IMR-90 (cell line): ENCODE data around the gene ZNF212. TPM values are rescaled to one million over a fixed set of nuclear protein-coding genes. Genes with fewer than 3 reads are reported as not detected.

ENCODE experiments used
- ATAC-seq: fragments of 200-7000 bp; cut with Tn5 transposase; 2 replicates; pipeline ENCODE4 v1.9.1; 2020; ENCODE audit warnings: low read depth, mild to moderate bottlenecking, moderate library complexity
- BruUV-seq: library from RNA; stranded (reverse); fragments of 400-500 nt; replicated peaks from 2 replicates; lab custom pipeline; 2021; lab: Mats Ljungman, UMichigan
- CTCF ChIA-PET: fragments of 300-600 bp; formaldehyde crosslinking; extraction: SDS; loops from one replicate; lab custom pipeline; 2021; ENCODE audit warnings: antibody characterized with exemption; lab: Yijun Ruan, JAX
- POLR2A ChIA-PET: fragments of 300-600 bp; sonication (Branson Sonifier 250); formaldehyde crosslinking; loops from one replicate; lab custom pipeline; 2022; ENCODE audit warnings: antibody characterized with exemption; ENCODE audit not compliant: unreplicated experiment; lab: Charles Lee
- DNase-seq: peaks from one replicate; pipeline ENCODE4 v3.0.0; 2013
- H2AFZ ChIP-seq: replicated peaks from 2 replicates; pipeline ENCODE3; 2013; ENCODE audit warnings: low read length, mild to moderate bottlenecking; ENCODE audit not compliant: poor library complexity
- H2AK5ac ChIP-seq: 2 replicates; pipeline ENCODE4 v1.6.1; 2013; ENCODE audit warnings: low read depth, low read length, inconsistent platforms
- H2AK9ac ChIP-seq: replicated peaks from 2 replicates; pipeline ENCODE3; 2013; ENCODE audit warnings: mild to moderate bottlenecking, low read depth, low read length, moderate library complexity; ENCODE audit not compliant: poor library complexity
- H2BK120ac ChIP-seq: 2 replicates; pipeline ENCODE4 v1.6.1; 2013; ENCODE audit warnings: low read depth, low read length, inconsistent platforms
- H2BK15ac ChIP-seq: 3 replicates; pipeline ENCODE4 v1.6.1; 2013; ENCODE audit warnings: low read depth, low read length, inconsistent platforms
- H2BK20ac ChIP-seq: 2 replicates; pipeline ENCODE4 v1.6.1; 2013; ENCODE audit warnings: low read depth, mild to moderate bottlenecking, inconsistent platforms, low read length, moderate library complexity
- H2BK5ac ChIP-seq: 2 replicates; pipeline ENCODE4 v1.6.1; 2013; ENCODE audit warnings: mild to moderate bottlenecking, low read depth, low read length, inconsistent platforms; ENCODE audit not compliant: poor library complexity, severe bottlenecking
- H3K14ac ChIP-seq: replicated peaks from 2 replicates; pipeline ENCODE4 v1.6.1; 2013; ENCODE audit warnings: low read depth, low read length, inconsistent platforms
- H3K18ac ChIP-seq: 2 replicates; pipeline ENCODE4 v1.6.1; 2013; ENCODE audit warnings: low read depth, low read length, control low read depth
- H3K23ac ChIP-seq: 2 replicates; pipeline ENCODE4 v1.6.1; 2013; ENCODE audit warnings: low read depth, low read length, inconsistent platforms
- H3K27ac ChIP-seq: 2 replicates; pipeline ENCODE4 v1.5.1; 2013; ENCODE audit warnings: mild to moderate bottlenecking, control low read depth, low read length; ENCODE audit not compliant: insufficient read depth
- H3K27me3 ChIP-seq: 2 replicates; pipeline ENCODE4 v1.6.1; 2013; ENCODE audit warnings: low read length; ENCODE audit not compliant: control insufficient read depth, insufficient read depth
- H3K36me3 ChIP-seq: 2 replicates; pipeline ENCODE4 v1.6.1; 2013; ENCODE audit warnings: low read length, mixed read lengths; ENCODE audit not compliant: control insufficient read depth, insufficient read depth
- H3K4ac ChIP-seq: 2 replicates; pipeline ENCODE4 v1.6.1; 2013; ENCODE audit warnings: low read depth, low read length, inconsistent platforms
- H3K4me1 ChIP-seq: 2 replicates; pipeline ENCODE4 v1.6.1; 2013; ENCODE audit warnings: low read length, mixed read lengths; ENCODE audit not compliant: control insufficient read depth, insufficient read depth
- H3K4me2 ChIP-seq: 2 replicates; pipeline ENCODE4 v1.6.1; 2013; ENCODE audit warnings: low read depth, mild to moderate bottlenecking, control low read depth, low read length, moderate library complexity
- H3K4me3 ChIP-seq: 2 replicates; pipeline ENCODE4 v1.5.1; 2013; ENCODE audit warnings: low read depth, mild to moderate bottlenecking, control low read depth, low read length, moderate library complexity; ENCODE audit not compliant: insufficient read depth
- H3K56ac ChIP-seq: 2 replicates; pipeline ENCODE4 v1.6.1; 2013; ENCODE audit warnings: low read length, inconsistent platforms; ENCODE audit not compliant: insufficient read depth; ENCODE audit errors: extremely low read depth
- H3K79me1 ChIP-seq, 2 experiments: 2 replicates each; pipeline ENCODE4 v1.6.1; 2013; ENCODE audit warnings: low read length in 2 of 2, inconsistent platforms in 1 of 2, low read depth in 1 of 2
- H3K9ac ChIP-seq: 2 replicates; pipeline ENCODE4 v1.6.1; 2013; ENCODE audit warnings: low read depth, low read length, control low read depth
- H3K9me1 ChIP-seq: 2 replicates; pipeline ENCODE4 v1.6.1; 2013; ENCODE audit warnings: low read length, inconsistent platforms; ENCODE audit not compliant: insufficient read depth
- H3K9me3 ChIP-seq: 2 replicates; pipeline ENCODE4 v1.6.1; 2013; ENCODE audit warnings: low read length; ENCODE audit not compliant: control insufficient read depth, insufficient read depth
- H4K20me1 ChIP-seq: 2 replicates; pipeline ENCODE4 v1.6.1; 2013; ENCODE audit warnings: low read length, inconsistent platforms; ENCODE audit not compliant: insufficient read depth
- H4K5ac ChIP-seq: 2 replicates; pipeline ENCODE4 v1.6.1; 2013; ENCODE audit warnings: mild to moderate bottlenecking, low read depth, low read length, control low read depth
- H4K8ac ChIP-seq, 2 experiments: 2 replicates each; pipeline ENCODE4 v1.6.1; 2013; ENCODE audit warnings: low read depth in 2 of 2, low read length in 2 of 2, control low read depth in 1 of 2, inconsistent platforms in 1 of 2
- H4K91ac ChIP-seq: 2 replicates; pipeline ENCODE4 v1.6.1; 2013; ENCODE audit warnings: low read depth, low read length, inconsistent platforms; ENCODE audit not compliant: insufficient read depth
- CHD1 ChIP-seq: IDR thresholded peaks from 2 replicates; pipeline ENCODE4 v1.6.1; 2012; ENCODE audit warnings: low read depth, low read length, improper control_type of control experiment
- MAZ ChIP-seq: IDR thresholded peaks from 2 replicates; pipeline ENCODE4 v1.6.1; 2012; ENCODE audit warnings: low read depth, mild to moderate bottlenecking, low read length, improper control_type of control experiment, moderate library complexity, borderline replicate concordance
- MXI1 ChIP-seq: IDR thresholded peaks from 2 replicates; pipeline ENCODE4 v1.6.1; 2012; ENCODE audit warnings: low read depth, mild to moderate bottlenecking, low read length, moderate library complexity, borderline replicate concordance
- POLR2A ChIP-seq: IDR thresholded peaks from 2 replicates; pipeline ENCODE4 v1.6.1; 2012; ENCODE audit warnings: mild to moderate bottlenecking, low read depth, low read length
- RCOR1 ChIP-seq: IDR thresholded peaks from 2 replicates; pipeline ENCODE4 v1.6.1; 2012; ENCODE audit warnings: mild to moderate bottlenecking, low read length, improper control_type of control experiment; ENCODE audit not compliant: insufficient replicate concordance
- SMC3 ChIP-seq: fragments of 150-350 bp; IDR thresholded peaks from 2 replicates; pipeline ENCODE4 v1.6.1; 2016; ENCODE audit warnings: low read depth, mild to moderate bottlenecking, antibody characterized with exemption, low read length, moderate library complexity
- WGBS, 2 experiments: methylation state at CpG; one replicate each; pipeline versions ENCODE4 v1.1.5 to v1.1.7; 2013; ENCODE audit warnings: missing lambda C conversion rate in 2 of 2; ENCODE audit not compliant: insufficient read length in 1 of 2; ENCODE audit errors: extremely low coverage in 2 of 2; 5-methylcytosine and 5-hydroxymethylcytosine counted together
- dilution Hi-C: fragments of 300-500 bp; cut with HindIII; formaldehyde crosslinking; loops from one replicate; pipeline ENCODE4 v1.14.3; 2018; ENCODE audit warnings: low sequenced_read_pairs; ENCODE audit not compliant: unreplicated experiment
- in situ Hi-C: fragments of 300-500 bp; cut with MboI; formaldehyde crosslinking; loops from 3 replicates; pipeline ENCODE4 v1.14.3; 2019; ENCODE audit warnings: low sequenced_read_pairs, inconsistent platforms, mixed read lengths
- intact Hi-C: fragments of 100-400 bp; cut with micrococcal nuclease; formaldehyde crosslinking; loops from 2 replicates; pipeline ENCODE4 v1.10.0; 2022
- polyA plus RNA-seq, 3 experiments: library from polyadenylated mRNA; depleted of rRNA; stranded (reverse); fragments of >200 nt; gene quantifications; 2 replicates each; pipeline ENCODE4 v1.2.3, GENCODE V29; 2012; ENCODE audit warnings: low replicate concordance in 1 of 3
- total RNA-seq: library from RNA; depleted of rRNA; stranded (reverse); fragments of >200 nt; gene quantifications from 2 replicates; pipeline ENCODE4 v1.2.3, GENCODE V29; 2012
- TF ChIP-seq, protein P1 (sequence below): conservative IDR thresholded peaks from 2 replicates; pipeline ENCODE4 v1.5.1; 2012; ENCODE audit warnings: mild to moderate bottlenecking, low read depth, low read length, improper control_type of control experiment
- TF ChIP-seq, protein P2 (sequence below): fragments of 150-350 bp; IDR thresholded peaks from 2 replicates; pipeline ENCODE4 v1.6.1; 2017; ENCODE audit warnings: mild to moderate bottlenecking, antibody characterized with exemption, low read length, low read depth

The ZNF212 gene
- total and polyA plus RNA-seq, 2 of the 4 experiments (the other 2 are of a cell fraction) = 3.8 to 5.1 TPM

DNA sequence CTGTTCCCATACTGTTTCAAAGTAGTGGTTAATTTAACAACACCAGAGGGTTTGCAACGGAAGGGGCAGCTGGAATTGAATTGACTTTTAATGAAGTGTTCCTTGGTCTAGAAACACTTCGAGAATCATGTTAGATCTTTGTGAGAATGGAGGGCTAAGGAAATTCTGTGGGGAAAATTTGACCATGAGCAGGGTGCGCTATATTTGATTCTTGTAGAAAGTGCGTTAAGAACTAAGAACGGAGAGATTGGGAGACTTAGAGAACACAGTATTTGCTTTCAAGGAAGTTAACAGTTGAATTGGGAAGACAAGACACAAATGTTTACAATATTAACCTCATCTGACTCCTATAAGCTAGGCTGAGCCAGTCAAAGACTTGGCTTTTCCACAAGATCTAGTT, 1.2 kb downstream of the ZNF212 start:
- intact Hi-C loops = no loop called here
- POLR2A ChIA-PET = no interaction called here
- TSS peak; percentile 50 for BruUV-seq

More for the DNA sequence above, 1.2 kb downstream of the ZNF212 start:
- H2AK5ac ChIP-seq = no peak overlapping the region
- no peaks in the 10 kb centered on the region for H3K27me3 ChIP-seq
- CTCF ChIA-PET = no interaction called here
- H3K23ac ChIP-seq = no peak overlapping the region
- no peak overlapping the region for H2AK9ac ChIP-seq
- peaks cover 7% of the 10 kb centered on the region; the same call in 1 of the 2 replicates for H3K4me1 ChIP-seq
- H3K4ac ChIP-seq = no peak overlapping the region
- H3K9ac ChIP-seq = peak overlapping the region; percentile 80; the same call in 1 of the 2 replicates
- no peak overlapping the region for H3K56ac ChIP-seq
- no peak overlapping the region for H3K14ac ChIP-seq
- H2BK120ac ChIP-seq = no peak overlapping the region
- TF ChIP-seq SMC3 (no peak), MAZ (no peak), MXI1 (no peak), RCOR1 (no peak), CHD1 (no peak), POLR2A (no peak)
- TF ChIP-seq, protein P1, sequence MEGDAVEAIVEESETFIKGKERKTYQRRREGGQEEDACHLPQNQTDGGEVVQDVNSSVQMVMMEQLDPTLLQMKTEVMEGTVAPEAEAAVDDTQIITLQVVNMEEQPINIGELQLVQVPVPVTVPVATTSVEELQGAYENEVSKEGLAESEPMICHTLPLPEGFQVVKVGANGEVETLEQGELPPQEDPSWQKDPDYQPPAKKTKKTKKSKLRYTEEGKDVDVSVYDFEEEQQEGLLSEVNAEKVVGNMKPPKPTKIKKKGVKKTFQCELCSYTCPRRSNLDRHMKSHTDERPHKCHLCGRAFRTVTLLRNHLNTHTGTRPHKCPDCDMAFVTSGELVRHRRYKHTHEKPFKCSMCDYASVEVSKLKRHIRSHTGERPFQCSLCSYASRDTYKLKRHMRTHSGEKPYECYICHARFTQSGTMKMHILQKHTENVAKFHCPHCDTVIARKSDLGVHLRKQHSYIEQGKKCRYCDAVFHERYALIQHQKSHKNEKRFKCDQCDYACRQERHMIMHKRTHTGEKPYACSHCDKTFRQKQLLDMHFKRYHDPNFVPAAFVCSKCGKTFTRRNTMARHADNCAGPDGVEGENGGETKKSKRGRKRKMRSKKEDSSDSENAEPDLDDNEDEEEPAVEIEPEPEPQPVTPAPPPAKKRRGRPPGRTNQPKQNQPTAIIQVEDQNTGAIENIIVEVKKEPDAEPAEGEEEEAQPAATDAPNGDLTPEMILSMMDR = no peak
- TF ChIP-seq, protein P2, sequence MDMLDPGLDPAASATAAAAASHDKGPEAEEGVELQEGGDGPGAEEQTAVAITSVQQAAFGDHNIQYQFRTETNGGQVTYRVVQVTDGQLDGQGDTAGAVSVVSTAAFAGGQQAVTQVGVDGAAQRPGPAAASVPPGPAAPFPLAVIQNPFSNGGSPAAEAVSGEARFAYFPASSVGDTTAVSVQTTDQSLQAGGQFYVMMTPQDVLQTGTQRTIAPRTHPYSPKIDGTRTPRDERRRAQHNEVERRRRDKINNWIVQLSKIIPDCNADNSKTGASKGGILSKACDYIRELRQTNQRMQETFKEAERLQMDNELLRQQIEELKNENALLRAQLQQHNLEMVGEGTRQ = no peak
- dilution Hi-C loops (no loop called here), in situ Hi-C loops (no loop called here)
- H3K79me1 ChIP-seq = peaks cover 8 to 32% of the 10 kb centered on the region in 2 experiments; a peak in 3 of 4 replicates
- H2BK20ac ChIP-seq = no peak overlapping the region
- no peak overlapping the region for H2AFZ ChIP-seq
- H4K20me1 ChIP-seq = 0 out of 2 replicates have a peak, but pooled peaks cover 4% of the 10 kb centered on the region
- peak overlapping the region; percentile 86; the same call in 1 of the 2 replicates for H3K4me3 ChIP-seq
- H3K27ac ChIP-seq = no peak overlapping the region
- 54% methylated on average over 2 of the region's 5 CpGs; no CpG with 5 or more reads in 1 of the 2 experiments for WGBS, 2 experiments
- H3K9me3 ChIP-seq = no peaks in the 10 kb centered on the region; the same call in 1 of the 2 replicates
- no peak overlapping the region for H2BK5ac ChIP-seq
- DNase-seq = no peak
- H3K36me3 ChIP-seq = no peaks in the 10 kb centered on the region
- no peak overlapping the region for H2BK15ac ChIP-seq
- H4K8ac ChIP-seq = no peak overlapping the region; a peak in 1 of 4 replicates
- 0 out of 2 replicates have a peak, but pooled peaks cover 2% of the 10 kb centered on the region for H3K9me1 ChIP-seq
- no peak for ATAC-seq
- no peak overlapping the region for H4K5ac ChIP-seq
- H4K91ac ChIP-seq = no peak overlapping the region
- H3K18ac ChIP-seq = no peak overlapping the region
- H3K4me2 ChIP-seq = peak overlapping the region; percentile 98
